Activated T-cell treated with anti-CD3 and anti-CD28 coated beads, Interleukin-2, amount 50 U/mL, for 24 hours (primary cell): ENCODE results near the gene HMBS.
"Not testable (repeated sequence)": the region's sequence is repeated elsewhere in the genome, so short reads cannot be mapped to it uniquely, and the experiment has no call there.

ENCODE experiments used
- DNase-seq: peaks from one replicate; pipeline ENCODE4 v3.0.0-alpha.2; 2020
- H3K27ac Mint-ChIP-seq: 2 replicates; pipeline ENCODE4 v1.8.0; 2020; ENCODE audit warnings: mild to moderate bottlenecking, mixed read lengths
- H3K27me3 Mint-ChIP-seq: 2 replicates; pipeline ENCODE4 v1.8.0; 2020; ENCODE audit warnings: mixed read lengths
- H3K36me3 Mint-ChIP-seq: 2 replicates; pipeline ENCODE4 v1.8.0; 2020; ENCODE audit warnings: low read depth, mixed read lengths
- H3K4me1 Mint-ChIP-seq: 2 replicates; pipeline ENCODE4 v1.8.0; 2020; ENCODE audit warnings: low read depth, mixed read lengths
- H3K4me3 Mint-ChIP-seq: 2 replicates; pipeline ENCODE4 v1.8.0; 2020; ENCODE audit warnings: mild to moderate bottlenecking, moderate library complexity, mixed read lengths
- H3K9me3 Mint-ChIP-seq: 2 replicates; pipeline ENCODE4 v1.8.0; 2020; ENCODE audit warnings: mixed read lengths

The HMBS gene

GRCh38 chr11:119103161-119103664 lies 18.5 kb downstream of the HMBS start:
- DNase-seq, H3K27me3 Mint-ChIP-seq, H3K9me3 Mint-ChIP-seq: not testable (repeated sequence)
- Mint-ChIP-seq H3K27ac (peak overlapping the region; percentile 99), H3K4me3 (peak overlapping the region; percentile 88), H3K36me3 (peaks cover 44% of the 10 kb centered on the region), H3K4me1 (peaks cover 47% of the 10 kb centered on the region)

GRCh38 chr11:119103793-119104192 lies 19.1 kb downstream of the HMBS start:
- Mint-ChIP-seq H3K36me3 (peaks cover 44% of the 10 kb centered on the region), H3K27me3 (no peaks in the 10 kb centered on the region), H3K4me3 (peak overlapping the region; percentile 41), H3K4me1 (peaks cover 51% of the 10 kb centered on the region), H3K9me3 (no peaks in the 10 kb centered on the region), H3K27ac (peak overlapping the region; percentile 99)
- DNase-seq = no peak

- Mint-ChIP-seq H3K4me3 (peak within 1 kb of the TSS; percentile 83), H3K9me3 (no peaks in the 10 kb centered on the region), H3K4me1 (peaks cover 52% of the 10 kb centered on the region)
Measured at GRCh38 chr11:119106564-119107537, 22.2 kb downstream of the HMBS start, which contains the start of gene C2CD2L. TSS of gene C2CD2L (plus strand) at chr11:119107344. CDS start at chr11:119107742, 398 bp downstream.

GRCh38 chr11:119107538-119108145 lies 23.0 kb downstream of the HMBS start:
- Mint-ChIP-seq H3K36me3 (peaks cover 51% of the 10 kb centered on the region), H3K4me1 (peaks cover 50% of the 10 kb centered on the region), H3K27me3 (no peaks in the 10 kb centered on the region), H3K9me3 (no peaks in the 10 kb centered on the region), H3K27ac (peak overlapping the region; percentile 86), H3K4me3 (peak overlapping the region; percentile 83)
- peak; percentile 52 for DNase-seq

More at GRCh38 chr11:119106564-119107537, 22.2 kb downstream of the HMBS start, which contains the start of gene C2CD2L:
- peak; percentile 92 for DNase-seq
- Mint-ChIP-seq H3K27ac (peak within 1 kb of the TSS; percentile 94), H3K36me3 (peaks cover 48% of the 10 kb centered on the region), H3K27me3 (no peaks in the 10 kb centered on the region)

GRCh38 chr11:119108146-119108856 lies 23.6 kb downstream of the HMBS start:
- no peaks in the 10 kb centered on the region for H3K27me3 Mint-ChIP-seq
- peaks cover 52% of the 10 kb centered on the region for H3K4me1 Mint-ChIP-seq
- DNase-seq = peak; percentile 57
- H3K27ac Mint-ChIP-seq = peak overlapping the region; percentile 86
- H3K36me3 Mint-ChIP-seq = peaks cover 58% of the 10 kb centered on the region
- H3K4me3 Mint-ChIP-seq = peak overlapping the region; percentile 83
- no peaks in the 10 kb centered on the region for H3K9me3 Mint-ChIP-seq

GRCh38 chr11:119108857-119109221 lies 24.2 kb downstream of the HMBS start:
- peaks cover 49% of the 10 kb centered on the region for H3K4me1 Mint-ChIP-seq

GRCh38 chr11:119109843-119110242 lies 25.2 kb downstream of the HMBS start:
- no peaks in the 10 kb centered on the region for H3K27me3 Mint-ChIP-seq
- H3K9me3 Mint-ChIP-seq = no peaks in the 10 kb centered on the region
- peaks cover 73% of the 10 kb centered on the region for H3K36me3 Mint-ChIP-seq
- H3K4me3 Mint-ChIP-seq = peak overlapping the region; percentile 83
- DNase-seq = no peak
- peaks cover 53% of the 10 kb centered on the region for H3K4me1 Mint-ChIP-seq
- peak overlapping the region; percentile 86 for H3K27ac Mint-ChIP-seq

More at GRCh38 chr11:119108857-119109221, 24.2 kb downstream of the HMBS start:
- Mint-ChIP-seq H3K9me3 (no peaks in the 10 kb centered on the region), H3K4me3 (peak overlapping the region; percentile 83), H3K36me3 (peaks cover 63% of the 10 kb centered on the region), H3K27me3 (no peaks in the 10 kb centered on the region), H3K27ac (peak overlapping the region; percentile 86)
- no peak for DNase-seq

- Mint-ChIP-seq H3K36me3 (peaks cover 79% of the 10 kb centered on the region), H3K4me1 (peaks cover 56% of the 10 kb centered on the region), H3K9me3 (no peaks in the 10 kb centered on the region), H3K4me3 (no peak overlapping the region), H3K27me3 (no peaks in the 10 kb centered on the region), H3K27ac (peak overlapping the region; percentile 37)
- DNase-seq = no peak
Measured at GRCh38 chr11:119110439-119110838, 25.8 kb downstream of the HMBS start.

GRCh38 chr11:119111361-119111925 lies 26.8 kb downstream of the HMBS start:
- no peak overlapping the region for H3K4me3 Mint-ChIP-seq
- H3K27me3 Mint-ChIP-seq = no peaks in the 10 kb centered on the region
- no peak for DNase-seq
- peak overlapping the region; percentile 1 for H3K27ac Mint-ChIP-seq
- H3K9me3 Mint-ChIP-seq = no peaks in the 10 kb centered on the region
- H3K4me1 Mint-ChIP-seq = peaks cover 56% of the 10 kb centered on the region
- H3K36me3 Mint-ChIP-seq = peaks cover 89% of the 10 kb centered on the region

GRCh38 chr11:119112314-119113020 lies 27.8 kb downstream of the HMBS start:
- Mint-ChIP-seq H3K27ac (peak overlapping the region; percentile 55), H3K36me3 (peaks cover 97% of the 10 kb centered on the region), H3K27me3 (no peaks in the 10 kb centered on the region), H3K9me3 (no peaks in the 10 kb centered on the region), H3K4me1 (peaks cover 52% of the 10 kb centered on the region), H3K4me3 (no peak overlapping the region)
- no peak for DNase-seq

GRCh38 chr11:119113716-119114115 lies 29.0 kb downstream of the HMBS start:
- Mint-ChIP-seq H3K27me3 (no peaks in the 10 kb centered on the region), H3K4me1 (peaks cover 46% of the 10 kb centered on the region), H3K4me3 (no peak overlapping the region), H3K9me3 (no peaks in the 10 kb centered on the region), H3K36me3 (peaks cover 98% of the 10 kb centered on the region), H3K27ac (peak overlapping the region; percentile 60)
- DNase-seq = no peak

- Mint-ChIP-seq H3K27me3 (no peaks in the 10 kb centered on the region), H3K36me3 (peaks cover 93% of the 10 kb centered on the region), H3K9me3 (no peaks in the 10 kb centered on the region), H3K27ac (peak overlapping the region; percentile 91), H3K4me3 (no peak overlapping the region), H3K4me1 (peaks cover 40% of the 10 kb centered on the region)
- no peak for DNase-seq
Measured at GRCh38 chr11:119114351-119114750, 29.7 kb downstream of the HMBS start.

GRCh38 chr11:119115484-119116234 lies 31.0 kb downstream of the HMBS start:
- Mint-ChIP-seq H3K4me1 (peaks cover 37% of the 10 kb centered on the region), H3K27me3 (no peaks in the 10 kb centered on the region), H3K36me3 (peaks cover 80% of the 10 kb centered on the region), H3K4me3 (peak overlapping the region; percentile 71), H3K9me3 (no peaks in the 10 kb centered on the region), H3K27ac (peak overlapping the region; percentile 91)
- peak; percentile 60 for DNase-seq
